NCI-H2171 (cell line): Measurements from ENCODE around the gene PRPS1L1.

ENCODE experiments used
- DNase-seq: peaks from one replicate; lab custom pipeline; 2025; lab: John Stamatoyannopoulos, UW

PRPS1L1 gene

DNA sequence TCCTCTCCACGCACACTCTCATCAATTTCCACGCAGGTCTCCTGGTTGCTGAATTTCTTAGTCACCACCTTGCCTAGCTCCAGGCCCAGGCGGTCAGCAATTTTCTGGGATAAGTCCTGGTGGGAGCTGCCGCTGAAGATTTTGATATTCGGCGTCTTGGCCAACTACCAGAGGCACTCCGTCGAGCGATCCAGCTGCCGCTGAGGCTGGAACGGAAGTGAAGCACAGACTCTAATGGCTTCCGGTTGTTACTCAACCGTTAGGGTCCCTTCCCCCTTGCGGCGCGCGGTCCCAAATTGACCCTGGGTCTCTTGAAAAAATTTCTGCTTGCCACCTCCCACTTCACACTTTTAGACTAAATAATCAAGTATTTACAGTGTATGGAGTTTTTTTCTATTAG, at the start of gene PRPS1L1:
Gene PRPS1L1 (minus strand): TSS at position 219 of the 400 bp plus-strand sequence.
- no peak for DNase-seq

DNA sequence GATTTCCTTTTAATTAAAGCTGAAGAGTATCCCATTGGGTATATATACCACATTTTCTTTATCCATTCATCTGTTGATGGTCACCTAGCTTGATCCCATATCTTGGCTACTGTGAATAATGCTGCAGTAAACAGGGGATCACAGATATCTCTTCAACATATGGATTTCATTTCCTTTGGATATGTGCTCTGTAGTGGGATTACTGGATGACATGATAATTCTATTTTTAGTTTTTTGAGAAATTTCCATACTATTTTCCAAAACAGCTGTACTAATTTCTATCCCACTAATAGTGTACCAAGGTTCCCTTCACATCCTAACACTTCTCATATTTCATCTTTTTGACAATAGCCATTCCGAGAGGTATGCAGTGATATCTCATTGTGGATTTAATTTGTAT, 48.8 kb upstream of the PRPS1L1 start:
- DNase-seq = no peak

DNA sequence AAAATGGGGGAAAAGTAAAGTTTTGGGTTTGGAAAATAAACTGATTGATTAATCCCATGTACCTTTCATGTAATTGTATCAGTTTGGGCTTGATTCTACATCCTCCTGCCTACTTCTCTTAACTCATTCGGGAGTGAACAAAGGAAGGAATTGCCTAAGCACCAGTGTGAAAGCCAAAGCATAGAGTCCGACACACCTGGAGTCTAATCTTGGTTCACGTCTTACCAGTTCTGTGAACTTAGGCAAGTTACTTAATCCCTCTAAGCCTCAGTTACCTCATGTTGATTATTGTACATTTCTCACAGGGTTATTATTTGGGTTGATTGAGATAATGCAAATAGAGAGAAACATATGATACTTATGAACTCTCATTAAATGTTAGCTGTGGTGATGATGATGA, 41.1 kb upstream of the PRPS1L1 start:
- DNase-seq = no peak

DNA sequence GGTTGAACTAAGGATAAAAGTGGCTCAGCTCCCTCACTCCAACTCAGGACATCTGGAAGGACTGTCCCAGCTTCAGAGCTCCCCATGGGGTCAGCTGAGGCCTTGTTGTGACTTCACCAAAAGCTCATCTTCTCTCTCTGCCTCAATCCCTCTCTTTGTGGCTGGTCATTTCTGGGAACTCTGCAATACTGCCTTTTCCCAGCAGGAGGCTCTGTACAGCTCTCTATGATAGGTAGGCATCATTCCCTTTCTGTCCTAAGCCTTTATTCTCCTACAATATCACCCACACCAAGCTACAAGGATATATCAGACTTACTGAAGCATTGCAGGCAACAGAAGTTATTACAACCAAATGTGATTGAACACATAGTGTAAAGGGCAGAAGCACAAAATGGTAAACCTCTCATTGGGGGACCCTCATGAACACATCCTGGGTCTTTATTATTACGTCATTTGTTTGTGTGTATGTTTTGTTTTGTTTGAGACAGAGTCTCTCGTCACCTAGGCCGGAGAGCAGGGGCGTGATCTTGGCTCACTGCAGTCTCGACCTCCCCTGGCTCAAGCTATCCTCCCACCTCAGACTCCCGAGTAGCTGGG, 36.7 kb upstream of the PRPS1L1 start:
- DNase-seq = no peak

DNA sequence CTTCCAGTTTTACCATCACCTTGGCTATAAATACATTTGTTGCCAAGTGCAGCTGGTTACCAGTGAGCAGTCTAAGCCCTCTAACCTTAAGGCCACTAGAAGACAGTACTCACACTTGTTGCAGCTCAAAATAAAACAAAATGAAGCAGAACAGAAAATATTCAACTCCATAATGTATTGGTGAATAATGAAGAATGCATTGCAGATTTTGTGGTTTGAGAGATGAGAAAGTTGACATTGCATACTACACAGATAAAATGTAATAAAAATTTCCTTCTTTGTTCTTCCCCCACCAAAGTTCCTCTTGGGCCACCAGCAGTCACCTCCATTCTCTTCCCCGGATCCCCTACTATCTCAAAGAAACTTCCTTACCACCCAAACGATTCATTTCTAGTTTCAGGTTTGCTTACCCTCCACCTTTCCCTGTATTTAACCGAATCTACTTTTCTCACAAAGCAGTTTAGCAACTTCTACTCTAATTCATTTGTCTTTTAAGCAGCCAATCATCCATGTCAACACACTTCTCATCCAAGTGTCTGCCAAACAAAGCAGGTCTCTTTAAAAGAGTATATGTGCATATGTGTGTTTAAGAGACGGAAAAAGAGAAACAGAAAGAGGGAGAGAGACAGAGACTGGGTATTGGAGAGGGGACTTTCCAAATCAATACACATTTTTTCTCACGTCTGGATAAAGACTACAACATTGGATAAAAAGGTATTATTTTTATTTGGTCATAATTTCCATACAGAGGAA, 35.7 kb upstream of the PRPS1L1 start:
- DNase-seq = no peak

DNA sequence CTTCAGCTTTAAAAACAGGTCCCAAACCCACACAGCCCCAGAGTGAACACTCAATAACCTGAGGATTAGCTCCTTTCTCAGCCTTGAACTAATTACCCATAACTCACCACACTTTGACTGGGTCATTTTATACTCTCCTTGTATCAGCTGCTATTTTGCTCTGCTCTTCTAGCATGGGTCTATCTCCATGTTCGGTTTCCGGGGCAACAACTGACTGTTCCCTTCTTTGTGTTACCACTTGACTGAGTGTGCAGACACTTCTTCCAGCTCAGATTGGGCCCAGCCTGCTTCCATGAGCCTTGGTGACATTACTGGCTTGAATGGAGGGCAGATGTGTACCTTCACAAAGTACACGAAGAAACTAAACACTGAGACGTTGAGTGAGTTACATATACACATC, 31.5 kb upstream of the PRPS1L1 start:
- no peak for DNase-seq

DNA sequence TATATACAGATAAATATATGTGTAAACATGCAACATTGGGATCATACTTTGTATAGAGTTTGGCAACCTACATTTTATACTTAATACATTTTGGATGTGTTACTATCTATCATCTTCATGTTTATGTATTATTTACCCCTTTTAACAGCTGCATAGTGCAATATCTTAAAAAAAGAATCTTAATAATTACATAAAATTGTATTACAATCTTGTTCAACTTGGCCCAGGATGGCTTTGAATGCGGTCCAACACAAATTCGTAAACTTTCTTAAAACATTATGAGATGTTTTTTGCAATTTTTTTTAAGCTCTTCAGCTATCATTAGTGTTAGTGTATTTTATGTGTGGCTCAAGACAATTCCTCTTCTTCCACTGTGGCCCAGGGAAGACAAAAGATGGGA, 26.3 kb upstream of the PRPS1L1 start:
- no peak for DNase-seq

DNA sequence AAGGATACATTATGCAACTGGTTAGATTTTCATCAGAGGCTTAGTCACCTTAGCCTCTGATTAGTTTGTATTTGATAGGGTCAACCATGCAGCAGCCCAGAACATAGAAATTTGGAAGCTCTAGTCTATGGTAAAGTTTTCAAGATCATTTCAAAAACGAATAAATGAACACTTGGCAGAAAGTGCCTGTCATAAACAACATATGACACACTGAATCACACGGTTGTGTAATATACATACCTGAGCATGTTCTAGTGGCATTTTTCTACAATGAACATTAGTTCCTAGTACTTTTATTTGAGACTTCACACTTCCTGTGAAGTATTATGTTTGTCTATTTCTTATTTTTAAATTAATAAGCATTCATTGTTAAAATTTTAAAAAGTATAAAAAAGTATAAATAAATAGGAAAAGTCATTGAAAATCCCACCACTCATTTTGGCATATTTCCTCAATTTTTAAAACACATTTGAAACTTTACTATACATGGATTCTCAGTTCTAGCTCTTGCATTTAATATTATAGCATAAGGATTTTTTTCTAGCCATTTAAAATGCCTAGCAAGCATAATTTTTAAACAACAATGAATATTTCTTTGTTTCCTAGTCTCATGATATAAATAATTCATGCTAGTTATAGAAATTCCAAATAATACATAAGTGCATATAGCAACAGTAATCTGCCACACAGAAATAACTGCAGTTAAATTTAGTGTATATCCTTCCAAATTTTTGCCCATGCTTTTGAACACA, 25.7 kb upstream of the PRPS1L1 start:
- no peak for DNase-seq

DNA sequence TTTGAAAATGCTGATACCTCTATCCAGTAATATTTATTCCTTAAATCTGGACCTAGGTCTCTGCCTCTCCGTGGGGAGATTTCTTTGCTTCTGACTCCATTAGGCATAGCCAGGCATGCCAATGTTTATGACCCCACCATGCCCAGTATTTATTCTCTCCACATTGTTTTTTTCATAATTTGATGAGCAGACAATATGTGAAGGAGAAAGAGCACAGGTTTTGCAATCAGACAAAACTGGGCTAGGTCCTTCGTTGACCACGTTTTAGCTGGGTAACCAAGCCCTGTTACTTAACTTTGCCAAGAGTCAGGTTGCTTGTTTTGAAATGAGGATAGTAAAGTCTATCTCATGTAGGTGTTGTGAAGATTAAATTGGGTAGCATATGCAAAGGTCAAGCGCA, 21.6 kb upstream of the PRPS1L1 start:
- DNase-seq = no peak

DNA sequence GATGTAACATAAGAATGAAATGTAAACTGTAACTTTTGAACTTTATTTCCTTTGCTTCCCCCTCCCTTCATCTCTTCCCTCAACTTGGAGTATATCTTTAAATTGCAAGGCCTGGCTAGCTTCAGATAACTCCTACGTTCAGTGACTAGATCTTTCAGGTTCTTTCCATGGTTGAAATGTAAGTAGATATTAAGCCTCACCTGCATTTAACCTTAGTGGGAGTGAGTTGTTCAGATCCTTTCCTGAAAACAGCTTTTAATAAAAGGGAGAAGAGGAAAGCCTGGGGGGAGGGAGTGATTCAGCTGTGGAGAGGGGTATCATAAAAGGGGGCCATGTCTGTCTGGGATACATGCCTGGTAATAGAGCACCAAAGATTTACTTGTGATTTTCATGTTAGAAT, 19.0 kb upstream of the PRPS1L1 start:
- DNase-seq = no peak

DNA sequence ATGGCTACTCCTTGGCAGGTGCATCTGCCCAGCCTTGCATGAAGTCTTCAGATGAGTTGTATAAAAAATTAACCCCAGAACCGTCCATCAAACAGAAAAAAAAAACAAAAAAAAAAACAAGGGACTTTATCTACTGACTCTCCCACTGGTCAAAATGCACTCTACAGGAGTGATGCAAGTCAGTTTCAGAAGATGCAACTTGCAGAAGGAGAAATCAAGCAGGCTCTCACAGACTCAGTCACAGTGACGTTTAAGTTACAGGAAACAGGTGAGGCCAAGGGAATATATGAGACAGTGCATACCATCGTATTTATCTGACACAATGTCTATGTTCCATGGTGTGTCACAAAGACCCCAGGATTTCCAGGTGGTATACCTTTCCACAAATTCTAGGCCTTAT, 17.5 kb upstream of the PRPS1L1 start:
- DNase-seq = no peak

DNA sequence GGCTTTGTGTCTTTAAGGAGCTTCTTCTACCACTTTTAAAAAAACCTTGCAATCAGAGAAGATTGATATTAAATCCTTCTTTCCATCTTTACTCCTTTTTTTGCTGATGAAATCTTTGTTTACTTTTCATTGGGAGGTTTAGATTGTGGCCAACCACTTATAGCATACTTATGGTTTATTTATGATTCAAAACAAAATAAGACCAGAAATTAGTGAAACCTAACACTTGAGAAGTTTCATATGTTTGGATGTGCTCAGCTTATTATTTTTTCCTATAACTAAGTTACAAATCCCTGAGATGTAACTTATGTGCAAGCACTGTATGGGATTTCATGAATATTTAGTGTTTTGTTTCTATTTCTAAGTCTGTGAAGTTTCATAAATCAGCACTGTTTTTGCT, 13.5 kb upstream of the PRPS1L1 start:
- no peak for DNase-seq

DNA sequence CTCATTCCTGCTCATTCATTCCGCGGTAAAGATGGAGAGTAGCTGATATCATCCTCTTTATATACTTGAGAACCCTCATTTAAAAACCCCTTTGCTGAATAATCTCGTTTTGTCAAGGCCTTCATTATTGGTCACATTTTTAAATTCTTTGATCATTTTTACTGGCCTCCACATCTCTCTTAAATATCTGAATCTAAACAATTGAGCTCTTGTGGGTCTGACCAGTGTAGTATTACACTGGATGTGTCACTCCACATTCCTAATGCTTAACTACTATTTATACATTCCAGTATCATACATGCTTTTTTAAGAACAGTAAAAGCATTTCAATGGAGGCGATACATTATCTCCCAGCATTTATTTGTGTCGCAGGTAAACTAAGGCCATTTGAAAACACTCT, 12.6 kb upstream of the PRPS1L1 start:
- DNase-seq = no peak

DNA sequence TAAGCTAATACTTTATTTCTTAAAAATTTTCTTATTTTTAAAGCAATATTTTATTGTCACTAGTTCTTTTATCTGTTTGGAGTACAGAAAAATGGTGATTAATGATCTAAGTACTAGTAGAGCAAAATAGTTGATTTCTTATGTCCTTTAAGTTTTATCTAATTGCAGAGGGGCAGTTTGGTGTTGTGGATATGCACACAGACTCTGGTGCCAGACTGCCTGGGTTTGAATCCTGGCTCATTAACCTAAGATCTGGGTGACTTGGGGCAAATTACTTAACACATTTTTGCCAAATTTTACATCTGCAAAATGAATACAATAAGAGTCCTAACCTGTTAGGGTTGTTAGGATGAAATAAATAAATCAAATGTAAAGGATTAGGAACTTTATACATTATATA, 10.7 kb upstream of the PRPS1L1 start:
- no peak for DNase-seq

DNA sequence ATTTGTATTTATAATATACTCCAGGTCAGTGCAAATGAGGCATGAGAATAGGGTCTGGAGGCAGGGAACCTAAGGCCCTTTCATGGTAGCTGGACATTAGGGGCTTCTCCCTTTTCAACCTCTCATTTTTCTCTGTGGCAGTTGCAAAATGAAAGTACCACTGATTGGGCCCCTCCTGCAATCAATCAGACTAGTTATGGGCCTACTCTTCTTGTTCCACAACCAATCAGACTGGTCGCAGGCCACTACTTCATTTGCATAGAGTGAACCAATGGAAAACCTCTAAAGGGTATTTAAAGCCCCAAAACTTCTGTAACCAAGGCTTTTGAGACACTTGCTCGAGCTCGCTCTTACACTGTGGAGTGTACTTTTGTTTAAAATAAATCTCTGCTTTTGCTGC, 10.0 kb upstream of the PRPS1L1 start:
- DNase-seq = no peak

DNA sequence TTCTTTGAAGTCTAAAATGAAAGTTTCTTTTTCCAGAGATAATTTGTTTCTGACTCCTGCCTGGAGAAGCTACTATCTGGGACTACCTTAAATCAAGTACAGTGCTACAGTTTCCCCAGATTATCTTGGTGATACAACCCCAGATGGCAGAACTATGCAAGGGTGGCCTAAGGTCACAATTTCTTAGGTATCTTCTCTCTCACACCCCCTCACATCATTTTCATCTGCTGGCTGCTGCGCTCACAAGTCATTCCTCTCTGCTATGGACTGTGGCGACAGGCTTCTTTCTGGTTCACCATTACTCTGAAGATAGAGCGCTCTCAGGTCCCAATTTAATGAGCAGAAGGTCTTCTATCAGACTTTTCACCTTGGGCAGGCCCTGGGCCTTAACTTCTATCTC, 9.1 kb upstream of the PRPS1L1 start:
- DNase-seq = no peak

DNA sequence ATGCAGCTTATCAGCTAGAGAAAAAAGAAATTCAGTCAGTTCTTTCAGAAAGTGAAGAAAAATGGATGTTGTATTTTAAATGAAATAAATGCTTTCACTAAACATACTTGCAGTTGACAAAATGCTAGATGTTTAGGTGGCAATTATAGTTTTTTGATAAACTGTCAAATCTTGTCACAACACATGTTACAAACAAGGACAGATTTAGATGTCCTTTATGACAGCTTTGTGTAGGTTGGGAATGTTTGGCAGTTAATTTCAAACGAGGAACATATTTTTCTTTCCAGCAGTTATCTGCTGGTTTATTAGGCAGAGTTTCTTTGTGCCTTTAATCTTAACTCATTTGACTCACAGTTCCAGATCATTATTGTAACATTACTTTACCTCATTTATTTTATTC, 3.1 kb upstream of the PRPS1L1 start:
- DNase-seq = no peak

DNA sequence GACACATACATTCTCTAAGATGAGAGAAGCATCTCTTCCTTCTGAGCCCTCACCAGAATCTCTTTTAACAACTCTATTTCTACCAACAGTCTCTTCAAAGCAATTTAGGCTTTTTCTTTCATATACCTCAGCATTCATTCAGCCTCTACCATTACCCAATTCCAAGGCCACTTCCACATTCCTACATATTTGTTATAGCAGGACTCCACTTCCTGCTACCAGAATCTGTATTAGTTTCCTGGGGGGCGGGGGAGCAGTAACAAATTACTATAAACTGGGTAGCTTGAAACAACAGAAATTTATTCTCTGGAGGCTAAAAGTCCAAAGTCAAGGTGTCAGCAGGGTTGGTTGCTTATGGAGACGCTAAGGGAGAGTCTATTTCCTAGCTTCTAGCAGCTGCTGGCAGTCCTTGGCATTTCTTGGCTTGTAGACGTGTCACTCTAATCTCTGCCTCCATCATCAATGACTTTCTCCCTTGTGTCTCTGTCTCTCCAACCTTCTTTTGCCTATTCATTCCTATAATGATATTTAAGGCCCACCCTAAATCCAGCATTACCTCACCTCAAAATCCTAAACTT, 7.4 kb downstream of the PRPS1L1 start:
- DNase-seq = no peak

DNA sequence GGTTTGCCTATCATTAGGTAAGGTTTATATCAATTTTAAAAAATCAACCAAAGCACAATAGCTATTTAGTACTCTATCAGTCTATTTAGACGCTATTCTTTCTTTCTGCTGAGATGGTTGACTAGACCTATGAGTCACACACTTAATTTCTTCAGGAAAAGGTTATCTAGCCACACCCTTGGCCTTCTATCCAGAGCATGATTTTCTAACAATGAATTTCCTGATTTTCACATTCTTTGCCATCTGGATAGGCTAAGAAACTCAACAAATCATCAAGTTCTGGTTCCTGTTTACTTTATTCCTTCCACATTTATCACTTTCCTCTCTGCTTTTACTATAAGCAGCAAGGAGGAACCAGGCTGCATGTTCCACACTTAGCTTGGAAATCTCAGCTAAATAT, 8.1 kb downstream of the PRPS1L1 start:
- no peak for DNase-seq

DNA sequence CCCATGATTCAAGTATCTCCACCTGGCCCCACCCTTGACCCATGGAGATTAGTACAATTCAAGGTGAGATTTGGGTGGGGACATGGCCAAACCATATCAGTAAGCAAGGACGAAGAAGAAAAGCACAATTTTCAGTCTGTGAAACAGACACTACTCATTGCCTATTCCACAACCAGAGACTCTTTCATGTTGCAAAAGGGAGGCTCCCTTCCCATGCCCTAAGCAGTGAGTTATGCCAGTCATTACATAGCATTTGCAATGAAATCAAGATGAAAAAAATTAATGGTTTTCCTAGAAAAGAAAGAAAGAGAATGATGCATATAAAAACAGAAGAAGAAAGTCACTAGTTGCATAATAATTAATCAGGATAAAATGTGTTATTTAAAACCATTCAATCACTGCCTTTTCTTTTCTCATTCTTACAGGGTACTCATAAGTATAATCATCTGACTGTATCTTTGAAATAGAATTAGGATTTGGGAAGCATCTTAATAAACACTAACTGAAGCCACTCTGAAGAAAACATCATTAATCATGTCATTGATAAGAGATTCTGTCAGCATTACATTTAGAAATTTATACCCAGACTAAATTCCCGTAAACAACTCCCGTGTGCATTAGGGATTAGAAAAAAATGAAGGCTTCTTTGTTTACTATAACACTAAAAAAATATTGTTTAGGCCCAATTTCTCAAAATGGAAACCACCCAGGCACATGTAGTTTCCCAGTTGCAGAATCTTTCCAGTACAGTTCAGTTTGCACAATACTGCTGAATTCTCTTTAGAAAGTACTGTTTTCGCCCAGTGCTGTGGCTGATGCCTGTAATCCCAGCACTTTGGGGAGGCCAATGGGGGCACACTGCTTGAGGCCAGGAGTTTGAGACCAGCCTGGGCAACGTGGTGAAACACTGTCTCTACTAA, 9.1 kb downstream of the PRPS1L1 start:
- DNase-seq = no peak

DNA sequence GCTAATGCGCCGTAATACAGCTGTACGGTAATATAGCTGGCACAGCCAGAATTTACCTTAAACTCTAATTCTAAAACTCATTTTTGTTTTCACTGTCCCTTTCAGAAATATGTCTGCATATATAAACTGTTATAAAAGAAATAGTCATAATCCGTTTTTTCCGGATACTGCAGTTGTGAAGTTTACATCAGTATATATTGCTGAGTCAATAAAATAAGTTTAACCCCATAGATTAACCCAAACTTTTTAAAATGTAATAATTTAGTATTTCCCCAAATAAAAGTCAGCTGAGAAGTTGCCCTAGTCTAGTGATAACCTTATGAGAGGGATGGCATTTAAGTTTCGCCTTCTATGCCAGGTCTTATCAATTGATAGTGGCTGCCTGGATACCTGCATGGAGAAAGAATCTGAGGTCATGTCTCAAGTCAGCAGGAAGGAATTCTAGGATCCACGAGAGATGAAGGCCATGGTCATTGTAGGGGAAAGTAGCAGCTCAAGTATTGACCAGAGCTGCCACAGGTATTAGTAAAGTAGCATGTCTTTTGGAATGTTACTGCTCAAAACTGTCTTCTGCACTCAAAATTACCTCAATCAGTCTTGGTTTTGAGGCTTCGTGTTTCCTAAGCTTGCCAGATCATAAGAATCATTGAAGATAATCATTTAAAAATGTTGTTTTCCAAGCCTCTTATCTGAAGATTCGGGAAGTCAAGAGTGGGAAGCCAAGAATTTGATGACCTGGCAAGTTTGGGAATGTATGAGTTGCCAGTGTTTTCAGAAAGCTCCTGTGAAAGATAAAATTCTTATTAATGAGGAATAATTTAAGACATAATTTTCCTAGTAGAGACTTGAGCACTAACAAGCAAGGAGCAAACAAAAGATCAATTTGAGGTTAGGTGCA, 10.8 kb downstream of the PRPS1L1 start:
- DNase-seq = no peak
